GM19467 (cell line): ENCODE results near the gene C1orf210.

Experiments
- ATAC-seq: cut with Tn5 transposase; IDR thresholded peaks from one replicate; pipeline ENCODE4 v1.9.1; 2021; ENCODE audit warnings: mild to moderate bottlenecking, moderate library complexity; ENCODE audit not compliant: unreplicated experiment

The C1orf210 gene

DNA sequence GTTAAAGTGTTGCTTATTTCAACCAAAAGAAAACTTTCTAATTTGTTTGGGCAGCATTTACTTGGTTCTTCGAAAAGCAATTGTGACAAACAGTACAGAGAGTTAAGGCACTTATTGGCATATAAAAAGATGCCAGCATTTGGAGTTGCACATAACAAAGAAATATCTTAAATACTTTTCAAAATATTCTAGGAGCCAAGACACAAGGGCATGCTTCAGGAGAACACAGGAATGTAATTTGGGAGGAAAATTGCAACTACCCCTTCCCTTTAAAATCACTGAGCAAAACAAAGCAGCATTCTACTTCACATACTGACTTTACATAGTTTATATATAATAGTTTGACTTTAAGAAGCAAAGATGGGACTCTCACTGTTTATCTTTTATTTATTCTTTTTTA, 10.8 kb upstream of the C1orf210 start:
- no peak for ATAC-seq

GRCh38 chr1:43294761-43295160, 9.4 kb upstream of the C1orf210 start:
- no peak for ATAC-seq

GRCh38 chr1:43293896-43294760, 8.7 kb upstream of the C1orf210 start:
- ATAC-seq = no peak

DNA sequence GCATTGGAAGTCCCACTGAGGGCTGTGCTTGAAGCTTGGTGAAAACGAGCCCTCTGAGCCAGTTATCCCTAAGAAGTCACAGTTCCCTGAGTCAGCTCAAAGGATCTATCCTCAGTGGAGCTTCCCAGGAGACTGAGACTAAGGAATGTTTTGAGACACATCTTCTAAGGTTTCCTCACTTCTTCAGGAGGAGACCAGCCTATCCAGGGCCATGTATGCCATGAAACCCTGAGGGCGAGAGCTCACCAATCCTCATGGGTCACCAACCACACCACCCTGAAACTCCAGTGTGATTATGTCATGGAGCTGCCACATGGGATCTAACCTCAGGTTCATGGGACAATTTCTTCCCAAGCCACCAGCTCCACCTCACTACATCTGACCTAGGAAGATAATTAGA, 7.8 kb upstream of the C1orf210 start:
- ATAC-seq = no peak

DNA sequence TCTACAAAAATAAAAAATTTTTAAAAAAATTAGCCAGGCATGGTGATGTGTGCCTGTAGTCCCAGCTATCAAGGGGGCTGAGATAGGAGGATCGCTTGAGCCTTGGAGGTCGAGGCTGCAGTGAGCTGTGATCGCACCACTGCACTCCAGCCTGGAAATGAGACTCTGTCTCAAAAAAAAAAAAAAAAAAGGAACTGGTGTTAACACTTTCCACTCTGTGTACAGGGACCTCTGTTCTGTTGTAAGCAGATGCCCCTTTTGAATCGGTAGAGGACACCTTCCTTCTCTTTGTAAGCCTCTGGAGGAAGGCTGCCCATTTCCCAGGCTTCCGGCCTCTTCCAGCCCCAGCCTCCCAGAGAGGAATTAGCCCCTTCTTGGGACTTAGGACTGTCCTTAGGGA, 7.3 kb upstream of the C1orf210 start:
- ATAC-seq = no peak

DNA sequence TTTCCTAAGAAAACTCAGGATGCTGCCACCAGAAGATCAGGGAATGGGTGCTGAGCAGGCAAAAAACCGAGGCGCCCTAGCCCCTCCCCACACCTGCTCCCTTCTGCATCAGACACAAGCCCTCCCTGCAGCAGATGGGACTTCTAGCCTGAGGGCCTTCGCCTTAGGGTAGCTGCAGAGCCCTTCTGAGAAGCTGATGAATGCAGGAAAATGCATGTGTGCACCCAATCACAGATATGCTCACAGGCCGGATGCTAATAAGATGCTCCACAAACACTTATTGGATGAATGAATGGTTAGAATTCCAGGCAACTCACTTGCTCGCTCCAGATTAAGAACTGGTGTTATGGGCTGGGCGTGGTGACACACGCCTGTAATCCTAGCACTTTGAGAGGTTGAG, 6.8 kb upstream of the C1orf210 start:
- no peak for ATAC-seq

DNA sequence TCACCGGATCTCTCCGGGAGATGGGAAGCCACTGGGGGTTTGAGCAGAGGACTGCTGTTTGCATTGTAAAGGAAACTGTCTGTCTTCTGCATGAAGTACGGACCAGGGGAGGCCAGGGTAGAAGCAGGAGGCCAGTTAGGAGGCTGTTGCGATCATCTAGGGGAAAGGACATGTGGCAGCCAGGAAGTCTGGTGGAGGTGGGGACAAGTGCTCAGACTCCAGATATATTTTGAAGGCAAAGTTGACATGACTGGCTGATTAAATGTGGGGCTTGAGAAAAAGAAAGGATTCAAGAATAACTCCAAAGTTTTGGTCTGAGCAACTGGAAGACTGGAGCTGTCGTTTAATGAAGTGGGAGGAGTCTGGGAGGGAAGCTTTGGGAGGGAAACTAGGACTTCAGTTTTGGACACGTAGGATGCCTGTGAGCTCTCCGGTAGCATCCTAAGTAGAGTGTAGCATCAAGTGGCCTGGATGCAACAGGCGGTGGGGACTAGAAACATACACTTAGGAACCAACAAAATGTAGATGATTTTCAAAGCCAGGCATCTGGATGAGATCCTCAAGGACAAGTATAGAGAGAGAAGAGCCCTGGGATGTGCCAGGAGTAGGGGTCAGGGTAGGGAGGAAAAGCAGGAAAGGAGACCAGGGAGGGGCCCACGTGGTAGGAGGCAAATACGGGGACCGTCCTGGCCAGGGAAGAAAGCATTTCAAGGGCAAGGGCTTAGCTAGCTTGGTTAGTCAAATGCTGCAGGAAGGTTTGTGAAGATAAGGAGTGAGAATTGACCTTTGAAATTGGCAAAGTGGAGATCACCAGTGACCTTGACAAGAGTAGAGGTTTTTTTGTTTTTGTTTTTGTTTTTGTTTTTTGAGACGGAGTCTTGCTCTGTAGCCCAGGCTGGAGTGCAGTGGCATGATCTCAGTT, 3.7 kb upstream of the C1orf210 start:
- ATAC-seq = no peak

DNA sequence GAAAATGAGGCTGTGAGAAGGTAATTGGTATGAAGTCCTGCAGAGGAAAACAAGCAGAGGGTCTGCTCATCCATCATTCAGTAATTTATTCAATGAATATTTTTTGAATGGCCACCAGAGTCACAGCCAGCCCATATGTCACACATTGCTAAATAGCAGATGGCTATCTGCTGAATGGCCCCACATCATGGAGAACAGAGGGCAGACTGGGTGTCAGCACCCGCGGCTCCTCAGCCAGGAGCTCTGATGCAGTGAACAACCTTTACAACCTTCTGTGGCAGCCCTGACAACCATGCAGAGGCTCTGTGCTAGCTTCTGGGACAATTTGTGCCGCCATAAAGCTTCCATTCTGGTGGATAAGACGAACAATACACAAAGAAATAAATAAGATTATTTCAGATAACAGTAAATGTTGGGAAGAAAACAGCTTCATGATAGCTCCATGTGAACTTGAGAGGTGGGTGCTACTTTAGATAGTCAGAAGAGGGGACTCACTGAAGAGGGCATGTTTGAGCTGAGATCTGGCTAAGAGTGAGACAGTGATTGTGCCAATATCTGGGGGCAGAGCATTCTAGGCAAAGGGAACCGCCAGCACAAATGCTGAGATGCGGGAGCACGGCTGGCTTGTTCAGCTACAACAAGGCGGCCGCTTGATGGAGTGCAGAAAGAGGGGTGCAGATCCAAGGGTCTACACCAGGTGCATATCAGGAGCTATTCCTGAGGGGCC, 2.8 kb upstream of the C1orf210 start:
- ATAC-seq = no peak

DNA sequence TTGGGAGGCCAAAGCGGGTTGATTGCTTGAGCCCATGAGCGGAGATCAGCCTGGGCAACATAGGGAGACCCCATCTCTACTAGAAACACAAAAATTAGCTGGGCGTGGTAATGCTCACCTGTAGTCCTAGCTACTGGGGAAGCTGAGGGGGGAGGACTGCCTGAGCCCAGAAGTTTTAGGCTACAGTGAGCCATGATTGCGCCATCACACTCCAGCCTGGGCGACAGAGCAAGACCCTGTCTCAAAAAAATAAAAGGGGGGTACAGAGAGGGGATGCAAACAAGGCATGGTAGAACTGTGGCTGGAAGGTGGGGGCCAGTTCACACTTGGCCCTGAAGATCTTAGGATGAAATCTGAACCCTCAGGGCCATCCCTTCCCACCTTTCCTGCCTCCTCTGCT, 1.2 kb upstream of the C1orf210 start:
- ATAC-seq = no peak

- no peak for ATAC-seq
Measured at GRCh38 chr1:43286115-43286514, 734 bp upstream of the C1orf210 start.

DNA sequence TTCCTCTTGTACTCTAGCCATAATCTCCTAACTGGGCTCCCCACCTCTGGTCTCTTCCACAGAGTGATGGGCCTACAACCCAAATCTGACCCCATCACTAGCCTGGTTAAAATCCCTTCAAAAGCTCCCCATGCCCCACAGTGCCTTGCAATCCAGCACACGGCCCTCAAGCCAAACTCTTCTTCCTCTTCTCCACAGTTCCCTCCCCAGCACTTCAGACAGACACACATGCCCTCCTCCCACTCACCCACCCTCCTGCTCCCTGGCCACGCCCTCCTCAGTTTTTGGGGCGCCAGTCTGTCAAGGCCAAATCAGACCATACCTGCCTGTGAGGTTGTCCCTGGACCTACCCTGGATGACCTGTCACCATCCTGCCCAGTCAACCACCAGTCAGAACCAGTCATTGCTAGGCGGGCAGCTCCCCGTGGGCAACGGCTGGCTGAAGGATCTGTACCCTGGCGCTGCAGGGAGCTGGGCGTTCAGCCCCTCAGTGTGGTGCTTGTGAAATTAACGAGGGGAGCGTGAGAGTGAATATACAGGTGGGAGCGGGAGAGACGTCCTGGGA, 753 bp downstream of the C1orf210 start:
- no peak for ATAC-seq

- no peak for ATAC-seq
Measured at GRCh38 chr1:43284065-43284464, 1.3 kb downstream of the C1orf210 start.

DNA sequence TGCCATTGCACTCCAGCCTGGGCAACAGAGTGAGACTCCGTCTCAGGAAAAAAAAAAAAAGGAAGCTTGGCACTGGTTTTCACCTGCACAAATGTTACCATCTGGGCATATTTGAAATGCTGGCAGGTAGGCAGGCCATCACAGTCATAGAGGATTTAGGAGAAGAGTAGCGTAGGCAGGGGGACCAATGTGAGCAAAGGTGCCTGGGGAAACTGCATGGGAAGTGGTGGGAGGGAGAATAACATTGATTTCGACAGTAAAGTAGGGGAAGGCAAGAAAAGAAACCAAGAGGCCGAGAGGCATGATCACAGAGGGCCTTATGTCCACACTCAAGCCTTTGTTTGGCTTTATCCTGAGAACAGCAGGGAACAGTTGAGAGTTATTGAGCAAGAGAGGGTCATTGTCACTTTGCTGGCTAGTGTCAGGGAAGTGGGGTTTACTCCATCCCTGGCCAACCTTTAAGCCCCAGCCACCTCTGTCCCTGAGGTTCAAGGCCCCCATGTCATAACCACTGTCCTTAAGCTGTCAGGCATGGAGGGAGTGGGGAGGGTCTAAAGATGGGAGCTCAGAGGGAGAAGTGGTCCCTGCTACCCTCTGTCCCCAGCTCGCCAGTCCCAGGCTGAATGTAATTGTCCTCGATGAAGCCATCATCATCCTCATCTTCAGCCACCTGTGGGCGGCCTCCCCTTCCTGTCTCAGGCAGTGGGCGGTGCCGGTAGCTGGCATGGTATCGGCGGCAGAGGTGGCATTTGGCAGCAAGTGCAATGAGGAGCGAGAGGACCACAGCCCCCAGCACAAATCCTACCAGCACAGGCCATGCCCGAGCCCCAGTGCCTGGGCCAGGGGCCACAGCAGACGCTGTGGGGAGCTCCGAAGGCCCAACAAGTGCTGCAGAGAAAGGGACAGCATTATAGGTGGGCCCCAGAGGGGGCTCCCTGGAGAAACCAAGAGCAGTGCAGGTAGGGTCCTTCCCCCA, 2.9 kb downstream of the C1orf210 start:
- no peak for ATAC-seq

DNA sequence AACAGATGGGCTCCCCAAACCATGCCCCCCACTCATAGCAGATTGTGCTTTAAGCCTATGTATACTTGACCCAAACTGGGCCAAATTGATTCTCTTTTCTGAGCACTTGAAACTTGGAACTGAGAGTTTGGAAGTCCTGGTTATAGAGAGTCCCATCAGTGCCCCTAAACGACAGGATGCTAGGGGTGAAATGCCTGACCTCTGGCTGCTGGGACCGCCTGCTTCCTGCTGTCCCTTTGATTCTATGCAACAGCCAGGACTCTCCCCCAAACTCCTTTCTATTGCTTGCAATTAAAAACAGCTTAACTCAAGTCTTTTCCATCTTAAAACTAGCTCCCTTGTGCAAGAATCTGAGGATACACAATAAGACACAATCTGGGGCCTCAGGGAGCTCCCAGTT, 4.7 kb downstream of the C1orf210 start:
- no peak for ATAC-seq

GRCh38 chr1:43279666-43280065, 5.7 kb downstream of the C1orf210 start:
- no peak for ATAC-seq

DNA sequence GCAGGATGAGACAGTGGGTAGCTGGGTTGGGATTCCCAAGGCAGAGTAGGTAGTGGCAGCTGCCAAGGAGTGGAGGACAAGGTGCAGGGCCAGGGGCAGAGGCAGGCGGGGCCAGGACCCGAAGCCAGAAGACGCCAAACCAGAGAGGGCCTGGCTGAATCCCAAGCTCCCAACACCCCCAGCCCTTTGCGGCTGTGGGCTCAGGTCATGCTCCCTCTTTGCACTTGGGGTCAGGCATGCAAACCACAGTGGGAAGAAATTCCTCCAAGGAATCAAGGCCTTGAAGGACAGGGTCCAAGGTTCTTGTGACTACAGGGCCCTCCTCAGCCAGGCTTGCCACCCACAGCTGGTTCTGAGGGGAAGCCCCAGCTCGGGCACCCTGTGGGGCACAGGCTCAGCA, 6.2 kb downstream of the C1orf210 start:
- no peak for ATAC-seq

GRCh38 chr1:43277116-43277876, 8.1 kb downstream of the C1orf210 start:
- no peak for ATAC-seq

DNA sequence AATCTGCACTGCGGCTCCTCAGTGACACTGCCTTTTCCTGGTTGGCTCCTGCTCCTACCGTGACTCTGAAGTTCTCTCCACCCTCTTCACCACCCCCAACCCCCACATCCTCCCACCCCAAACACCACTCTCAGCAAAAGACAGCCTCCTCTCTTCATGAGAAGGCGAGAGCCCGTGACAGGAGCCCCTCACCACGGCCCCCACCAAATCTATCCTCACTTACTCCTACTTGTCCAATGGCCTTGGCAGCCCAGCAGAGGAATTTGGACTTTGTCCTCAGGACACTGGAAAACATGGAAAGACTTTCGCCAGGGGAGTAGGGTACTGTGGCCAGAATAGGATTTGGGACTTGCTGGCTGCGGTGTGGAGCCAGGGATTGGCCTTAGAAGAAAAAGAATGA, 8.7 kb downstream of the C1orf210 start:
- no peak for ATAC-seq
